Tibial nerve (tissue), 4 donors: ENCODE data around the gene LTBP1. TPM values are rescaled to one million over a fixed set of nuclear protein-coding genes. Genes with fewer than 3 reads are reported as not detected.

Experiments used
- DNase-seq, 2 donors: peaks; one replicate each; pipeline ENCODE4 v3.0.0-alpha.2; 2019; ENCODE audit warnings: low spot score in 2 of 2
- H3K27ac ChIP-seq, 4 donors: fragments of 200-600 bp; sonication (generic) in 3 of 4; one replicate each; pipeline ENCODE4 v1.5.1; 2017 to 2019; ENCODE audit warnings: mild to moderate bottlenecking in 1 of 4
- H3K27me3 ChIP-seq, 2 donors: fragments of 200-600 bp; sonication (generic) in 1 of 2; one replicate each; pipeline versions ENCODE4 v1.5.1 to v1.6.0; 2017 to 2019
- H3K36me3 ChIP-seq, 3 donors: fragments of 200-600 bp; sonication (generic); one replicate each; pipeline ENCODE4 v1.5.1; 2018 to 2019
- H3K4me1 ChIP-seq, 4 donors: fragments of 200-600 bp; sonication (generic) in 3 of 4; one replicate each; pipeline ENCODE4 v1.5.1; 2017 to 2019
- H3K4me3 ChIP-seq, 4 donors: fragments of 200-600 bp; sonication (generic) in 3 of 4; one replicate each; pipeline ENCODE4 v1.5.1; 2017 to 2019; ENCODE audit warnings: mild to moderate bottlenecking in 1 of 4, moderate library complexity in 1 of 4
- H3K9me3 ChIP-seq, 4 donors: fragments of 200-600 bp; sonication (generic) in 3 of 4; one replicate each; pipeline ENCODE4 v1.5.1; 2017 to 2019
- EP300 ChIP-seq, 2 donors: sonication (generic); formaldehyde crosslinking; IDR thresholded peaks; one replicate each; pipeline ENCODE4 v1.6.1; 2017; ENCODE audit warnings: antibody characterized with exemption in 2 of 2, mild to moderate bottlenecking in 1 of 2
- POLR2A ChIP-seq, 2 donors: fragments of 450-650 bp; IDR thresholded peaks; one replicate each; pipeline ENCODE4 v1.6.1; 2017; ENCODE audit warnings: antibody characterized with exemption in 2 of 2, mild to moderate bottlenecking in 2 of 2, moderate library complexity in 2 of 2
- WGBS, 2 donors: methylation state at CpG; one replicate each; pipeline ENCODE4 v1.1.5; 2018; 5-methylcytosine and 5-hydroxymethylcytosine counted together
- total RNA-seq, 4 donors: library from RNA; depleted of rRNA; stranded (reverse); fragments of >200 nt; gene quantifications; one replicate each; pipeline ENCODE4 v1.1.0, GENCODE V29; 2016
- TF ChIP-seq, protein P1 (sequence below), 5 experiments: fragments of 200-600 bp in 3 of 5; fragments of 450-650 bp in 2 of 5; sonication (generic) in 3 of 5; IDR thresholded peaks; one replicate each; pipeline ENCODE4 v1.5.1; 2016 to 2019; ENCODE audit warnings: antibody characterized with exemption in 5 of 5, mild to moderate bottlenecking in 3 of 5, moderate library complexity in 2 of 5

Gene LTBP1
- total RNA-seq, 4 donors from 2014 or later: 29.4 to 89.8 (median 50.6) TPM

DNA sequence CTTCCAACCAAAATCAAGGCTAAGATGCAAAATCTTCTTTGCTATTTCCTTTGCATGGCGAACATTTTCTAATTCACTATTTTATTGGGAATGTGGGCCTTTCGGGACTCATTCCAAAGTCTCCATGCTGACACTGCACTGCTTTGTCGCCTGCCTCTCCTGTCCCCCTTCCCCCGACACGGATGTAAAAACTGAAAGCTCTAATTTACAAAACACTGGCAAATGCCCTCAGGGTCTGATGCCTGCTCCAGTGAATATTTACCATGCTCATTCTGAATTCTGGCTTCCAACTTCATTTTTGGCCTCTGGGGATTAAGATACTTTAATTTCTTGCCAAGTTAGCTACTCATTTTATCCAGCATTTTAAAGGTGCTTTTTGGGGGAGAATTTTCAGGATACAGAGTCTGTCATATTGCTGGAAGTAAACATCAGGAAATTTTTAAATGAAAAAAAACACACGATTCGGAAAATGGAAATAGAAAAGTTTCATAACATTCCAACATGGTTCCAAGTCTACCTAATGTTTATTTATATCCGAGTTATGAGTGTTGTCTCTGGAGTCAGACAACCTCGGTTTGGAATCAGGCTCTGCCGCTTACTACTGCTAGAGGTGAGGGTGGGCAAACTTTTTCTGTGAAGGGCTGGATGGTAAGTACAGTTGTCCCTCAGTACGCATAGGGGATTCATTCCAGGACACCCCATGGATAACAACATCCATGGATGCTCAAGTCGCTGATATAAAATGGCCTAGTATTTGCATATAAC lies 14.6 kb upstream of the LTBP1 start:
- no peak for TF ChIP-seq EP300 (IDR thresholded peaks at IDR 0.05)
- TF ChIP-seq POLR2A (IDR thresholded peaks at IDR 0.05): no peak
- TF ChIP-seq, protein P1, sequence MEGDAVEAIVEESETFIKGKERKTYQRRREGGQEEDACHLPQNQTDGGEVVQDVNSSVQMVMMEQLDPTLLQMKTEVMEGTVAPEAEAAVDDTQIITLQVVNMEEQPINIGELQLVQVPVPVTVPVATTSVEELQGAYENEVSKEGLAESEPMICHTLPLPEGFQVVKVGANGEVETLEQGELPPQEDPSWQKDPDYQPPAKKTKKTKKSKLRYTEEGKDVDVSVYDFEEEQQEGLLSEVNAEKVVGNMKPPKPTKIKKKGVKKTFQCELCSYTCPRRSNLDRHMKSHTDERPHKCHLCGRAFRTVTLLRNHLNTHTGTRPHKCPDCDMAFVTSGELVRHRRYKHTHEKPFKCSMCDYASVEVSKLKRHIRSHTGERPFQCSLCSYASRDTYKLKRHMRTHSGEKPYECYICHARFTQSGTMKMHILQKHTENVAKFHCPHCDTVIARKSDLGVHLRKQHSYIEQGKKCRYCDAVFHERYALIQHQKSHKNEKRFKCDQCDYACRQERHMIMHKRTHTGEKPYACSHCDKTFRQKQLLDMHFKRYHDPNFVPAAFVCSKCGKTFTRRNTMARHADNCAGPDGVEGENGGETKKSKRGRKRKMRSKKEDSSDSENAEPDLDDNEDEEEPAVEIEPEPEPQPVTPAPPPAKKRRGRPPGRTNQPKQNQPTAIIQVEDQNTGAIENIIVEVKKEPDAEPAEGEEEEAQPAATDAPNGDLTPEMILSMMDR (IDR thresholded peaks at IDR 0.05): no peak
- Histone ChIP-seq H3K9me3 (no peaks in the 10 kb centered on the region), H3K4me1 (no peaks in the 10 kb centered on the region), H3K27ac (no peak overlapping the region), H3K27me3 (no peaks in the 10 kb centered on the region), H3K4me3 (no peak overlapping the region), H3K36me3 (no peaks in the 10 kb centered on the region)
- no peak for DNase-seq
- WGBS, 2 donors: 48 to 62% methylated on average over 12 of the region's 12 CpGs

DNA sequence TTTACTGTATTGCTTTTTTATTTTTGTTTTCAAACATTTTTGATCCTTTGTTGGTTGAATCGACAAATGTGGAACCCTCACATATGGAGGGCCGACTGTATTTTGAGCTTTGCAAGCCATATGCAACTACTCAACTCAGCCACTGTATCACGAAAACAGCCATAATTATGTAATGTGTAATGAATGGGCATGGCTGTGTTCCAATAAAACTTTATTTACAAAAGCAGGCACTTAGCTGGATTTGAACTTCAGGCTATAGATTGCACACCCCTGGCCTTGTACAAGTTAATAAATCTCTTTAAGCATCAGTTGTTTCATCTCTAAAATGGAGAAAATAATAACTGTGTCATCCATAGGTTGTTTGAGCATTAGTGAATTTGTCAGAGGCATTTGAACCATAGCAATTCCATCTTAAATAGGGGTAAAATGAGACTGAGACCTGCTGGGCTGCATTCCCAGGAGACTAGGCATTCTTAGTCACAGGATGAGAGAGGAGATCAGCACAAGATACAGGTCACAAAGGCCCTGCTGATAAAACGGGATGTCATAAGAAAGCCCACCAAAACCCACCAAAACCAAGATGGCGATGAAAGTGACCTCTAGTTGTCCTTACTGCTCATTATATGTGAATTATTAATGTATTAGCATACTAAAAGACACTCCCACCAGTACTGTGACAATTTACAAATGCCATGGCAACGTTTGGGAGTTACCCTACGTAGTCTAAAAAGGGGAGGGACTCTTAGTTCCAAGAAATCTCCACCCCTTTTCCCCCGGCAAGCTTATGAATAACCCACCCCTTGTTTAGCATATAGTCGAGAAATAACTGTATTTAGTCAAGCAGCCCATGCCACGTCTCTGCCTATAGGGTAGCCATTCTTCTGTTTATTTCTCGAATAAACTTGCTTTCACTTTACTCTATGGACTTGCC lies 13.7 kb upstream of the LTBP1 start:
- TF ChIP-seq, protein P1 (IDR thresholded peaks at IDR 0.05): no peak
- no peak for TF ChIP-seq EP300 (IDR thresholded peaks at IDR 0.05)
- no peak for TF ChIP-seq POLR2A (IDR thresholded peaks at IDR 0.05)
- H3K36me3 ChIP-seq: no peaks in the 10 kb centered on the region
- H3K4me1 ChIP-seq: no peaks in the 10 kb centered on the region
- WGBS, 2 donors: 87 to 89% methylated on average over 11 of the region's 11 CpGs
- no peaks in the 10 kb centered on the region for H3K9me3 ChIP-seq
- no peak overlapping the region for H3K4me3 ChIP-seq
- no peak for DNase-seq
- H3K27me3 ChIP-seq: no peaks in the 10 kb centered on the region
- no peak overlapping the region for H3K27ac ChIP-seq

DNA sequence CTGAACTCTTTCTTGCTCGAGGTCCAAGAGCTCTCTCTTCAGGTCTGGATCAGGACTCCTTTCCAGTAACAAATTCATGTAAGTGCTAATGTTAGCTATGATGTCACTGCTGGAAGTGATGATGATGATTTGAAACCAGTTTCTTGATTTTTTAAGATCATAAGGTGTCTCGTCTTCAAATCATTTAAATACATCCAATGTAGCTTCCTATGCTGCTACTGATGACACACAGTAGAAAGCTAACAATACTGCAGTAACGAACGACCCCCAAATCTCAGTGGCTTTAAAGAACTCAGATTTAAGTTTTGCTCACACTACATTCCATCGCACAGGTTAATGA lies 13.0 kb upstream of the LTBP1 start:
- Histone ChIP-seq H3K27me3 (no peaks in the 10 kb centered on the region), H3K4me1 (no peaks in the 10 kb centered on the region), H3K9me3 (no peaks in the 10 kb centered on the region), H3K36me3 (no peaks in the 10 kb centered on the region), H3K27ac (no peak overlapping the region), H3K4me3 (no peak overlapping the region)
- 92 to 94% methylated on average over 5 of the region's 5 CpGs for WGBS, 2 donors
- DNase-seq: no peak
- TF ChIP-seq EP300 (IDR thresholded peaks at IDR 0.05) (no peak), POLR2A (IDR thresholded peaks at IDR 0.05) (no peak)
- TF ChIP-seq, protein P1 (IDR thresholded peaks at IDR 0.05): no peak

DNA sequence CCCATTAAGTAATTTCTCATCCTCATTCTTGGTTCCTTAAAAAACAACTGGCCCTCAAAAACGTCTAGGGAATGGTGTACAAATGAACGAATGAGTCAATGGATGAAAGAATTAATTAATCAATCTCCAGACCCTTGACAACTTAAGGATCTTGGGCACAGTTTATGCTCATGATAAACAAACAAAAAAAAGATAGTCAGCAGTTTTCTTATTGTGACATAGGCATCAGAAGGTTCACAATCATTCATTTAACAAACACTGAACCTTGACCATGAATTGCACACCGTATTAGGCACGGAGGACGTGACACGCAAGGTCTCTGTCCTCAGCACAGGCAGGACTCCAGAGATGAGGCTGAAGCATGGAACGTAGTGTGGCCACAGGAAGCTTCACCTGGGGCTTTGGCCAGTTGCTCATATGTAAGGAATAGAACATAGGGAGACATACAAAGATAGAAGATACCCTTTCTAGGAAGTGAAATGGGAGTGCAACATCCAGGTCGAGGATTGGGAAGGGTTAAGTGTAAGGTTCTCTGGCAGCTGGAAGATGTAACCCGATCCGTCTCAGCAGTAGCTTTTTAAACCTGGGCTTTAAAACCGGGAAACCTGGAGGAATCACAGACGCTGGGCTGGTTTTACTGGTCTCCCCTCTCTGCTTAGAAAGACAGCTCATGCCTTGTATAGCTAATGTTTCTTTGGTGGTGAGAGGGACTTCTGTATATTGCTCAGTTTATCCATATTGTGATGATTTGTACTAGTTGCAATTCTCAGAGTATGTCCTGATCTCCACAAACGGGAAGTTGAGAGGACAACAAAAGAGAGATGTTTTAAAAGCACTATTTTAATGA lies 8.9 kb upstream of the LTBP1 start:
- no peak overlapping the region for H3K27ac ChIP-seq
- no peaks in the 10 kb centered on the region for H3K4me1 ChIP-seq
- no peak for TF ChIP-seq POLR2A (IDR thresholded peaks at IDR 0.05)
- no peak for TF ChIP-seq EP300 (IDR thresholded peaks at IDR 0.05)
- TF ChIP-seq, protein P1 (IDR thresholded peaks at IDR 0.05): no peak
- H3K27me3 ChIP-seq: no peaks in the 10 kb centered on the region
- H3K4me3 ChIP-seq: no peak overlapping the region
- no peak for DNase-seq
- no peaks in the 10 kb centered on the region for H3K36me3 ChIP-seq
- 45 to 49% methylated on average over 13 of the region's 13 CpGs for WGBS, 2 donors
- H3K9me3 ChIP-seq: no peaks in the 10 kb centered on the region
